Endometrial microvascular endothelial cells (primary cell): ENCODE data around the gene BHLHE23. TPM values are rescaled to one million over a fixed set of nuclear protein-coding genes. Genes with fewer than 3 reads are reported as not detected.
"Not testable (repeated sequence)": the region's sequence is repeated elsewhere in the genome, so short reads cannot be mapped to it uniquely, and the experiment has no call there.

Source experiments
- in situ Hi-C: cut with HindIII; loops from 2 replicates; pipeline ENCODE4 v1.10.0; 2017; ENCODE audit warnings: low sequenced_read_pairs, low pct_unique_long_range_greater_than_20kb; ENCODE audit errors: inconsistent ontology term
- total RNA-seq: library from RNA; depleted of rRNA; stranded (reverse); fragments of >200 nt; gene quantifications from one replicate; pipeline ENCODE4 v1.2.3, GENCODE V29; 2015; ENCODE audit errors: inconsistent ontology term

Gene BHLHE23
- total RNA-seq, 1 donor from 2014 or later: not detected

GRCh38 chr20:62967628-62968351, 39.0 kb downstream of the BHLHE23 start:
- in situ Hi-C loops: no loop called here

DNA sequence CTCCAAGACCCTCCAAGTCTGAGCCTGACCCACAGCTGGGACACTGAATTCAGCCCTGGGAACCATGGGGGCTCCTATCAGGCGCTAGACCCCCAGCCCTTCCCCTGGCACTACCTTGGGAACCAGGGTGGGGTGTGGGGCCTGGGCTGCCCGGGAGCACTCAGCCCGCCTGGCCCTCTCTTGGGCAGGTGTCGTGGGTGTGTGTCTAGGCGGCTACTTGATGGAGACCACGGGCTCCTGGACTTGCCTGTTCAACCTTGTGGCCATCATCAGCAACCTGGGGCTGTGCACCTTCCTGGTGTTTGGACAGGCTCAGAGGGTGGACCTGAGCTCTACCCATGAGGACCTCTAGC, 39.6 kb downstream of the BHLHE23 start:
- in situ Hi-C loops: no loop called here

DNA sequence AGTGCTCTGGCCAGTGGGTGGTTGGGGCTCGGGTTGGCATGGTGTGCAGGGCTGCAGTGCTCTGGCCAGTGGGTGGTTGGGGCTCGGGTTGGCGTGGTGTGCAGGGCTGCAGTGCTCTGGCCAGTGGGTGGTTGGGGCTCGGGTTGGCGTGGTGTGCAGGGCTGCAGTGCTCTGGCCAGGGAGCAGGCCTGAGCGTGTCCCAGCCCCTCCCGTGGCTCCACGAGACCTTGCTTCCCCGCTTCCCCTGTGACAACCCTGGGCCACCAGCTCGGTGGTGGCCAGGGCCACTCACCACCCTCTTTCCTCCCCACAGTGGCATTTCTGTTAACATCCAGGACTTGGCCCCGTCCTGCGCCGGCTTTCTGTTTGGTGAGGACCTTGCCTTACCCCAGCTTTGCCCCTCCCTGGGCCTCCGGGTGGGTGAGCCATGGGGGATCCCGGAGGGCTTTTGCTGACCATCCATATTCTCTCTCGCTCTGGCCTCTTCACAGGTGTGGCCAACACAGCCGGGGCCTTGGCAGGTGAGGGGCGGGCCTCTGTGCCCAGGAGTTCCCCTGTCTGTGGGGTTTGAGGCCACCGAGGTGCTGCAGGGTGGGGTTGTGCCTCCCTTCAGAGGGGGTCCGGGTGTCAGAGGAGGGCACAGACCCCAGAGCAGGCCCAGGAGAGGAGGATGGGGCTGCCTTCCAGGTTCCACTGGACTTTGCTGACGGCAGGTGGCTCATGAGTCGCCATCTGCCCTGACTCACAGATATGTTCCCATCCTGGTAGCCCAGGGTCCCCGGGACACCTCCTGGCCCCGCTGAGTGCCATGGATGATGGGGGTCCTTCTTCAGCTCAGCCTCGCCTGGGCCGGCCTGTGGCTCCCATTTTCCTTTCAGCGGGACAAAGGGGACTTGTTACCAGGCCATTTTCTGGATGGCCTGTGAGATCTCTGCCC, 40.3 kb downstream of the BHLHE23 start:
- in situ Hi-C loops: no loop called here

- in situ Hi-C loops: no loop called here
These were observed 41.4 kb downstream of the BHLHE23 start for GRCh38 chr20:62965363-62965771.

- in situ Hi-C loops: no loop called here
These were observed 42.1 kb downstream of the BHLHE23 start for GRCh38 chr20:62964700-62965099.

DNA sequence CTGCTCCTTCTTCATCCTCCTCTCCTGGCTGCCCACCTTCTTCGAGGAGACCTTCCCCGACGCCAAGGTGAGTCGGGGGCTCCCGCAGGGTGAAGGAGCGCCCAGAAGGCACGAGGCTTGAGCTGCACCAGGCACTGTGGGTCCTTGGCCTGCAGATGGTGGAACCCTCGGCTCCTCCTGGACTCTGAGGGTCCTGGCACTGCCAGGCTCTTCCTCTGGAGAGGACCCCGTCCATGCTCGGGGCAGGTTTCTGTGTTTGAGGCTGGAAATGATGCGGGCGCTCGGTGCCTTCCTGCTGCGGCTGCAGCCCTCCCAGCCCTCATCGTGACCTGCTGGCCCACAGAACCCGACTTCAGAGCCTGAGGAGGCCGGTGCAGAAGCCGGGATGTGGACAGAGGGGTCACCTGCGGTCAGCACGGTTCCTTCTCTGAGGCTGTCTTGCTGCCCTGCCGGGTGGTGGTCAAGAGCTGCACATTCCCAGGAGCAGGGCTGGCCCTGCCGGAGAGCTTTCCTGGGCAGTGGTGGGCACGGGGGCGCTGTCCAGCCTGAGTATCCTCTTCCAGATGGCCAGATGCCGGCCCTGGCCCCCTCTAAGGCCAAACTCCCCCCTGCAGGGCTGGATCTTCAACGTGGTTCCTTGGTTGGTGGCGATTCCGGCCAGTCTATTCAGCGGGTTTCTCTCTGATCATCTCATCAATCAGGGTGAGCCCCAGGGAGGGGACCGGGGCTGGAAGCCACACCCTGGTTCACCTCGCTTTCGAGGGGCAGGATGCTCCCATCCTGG, 43.0 kb downstream of the BHLHE23 start:
- in situ Hi-C loops: no loop called here

- in situ Hi-C loops: no loop called here
These were observed 43.7 kb downstream of the BHLHE23 start for GRCh38 chr20:62962891-62963613.

GRCh38 chr20:62962221-62962879, 44.4 kb downstream of the BHLHE23 start:
- in situ Hi-C loops: no loop called here

- in situ Hi-C loops: no loop called here
These were observed 45.0 kb downstream of the BHLHE23 start for GRCh38 chr20:62961799-62962198.

- in situ Hi-C loops: no loop called here
These were observed 45.4 kb downstream of the BHLHE23 start for GRCh38 chr20:62961310-62961783.

- in situ Hi-C loops: not testable (repeated sequence)
These were observed 46.1 kb downstream of the BHLHE23 start for GRCh38 chr20:62960446-62961309.

GRCh38 chr20:62959998-62960436, 46.7 kb downstream of the BHLHE23 start:
- in situ Hi-C loops: no loop called here

- in situ Hi-C loops: no loop called here
These were observed 47.4 kb downstream of the BHLHE23 start for GRCh38 chr20:62959101-62959971.

DNA sequence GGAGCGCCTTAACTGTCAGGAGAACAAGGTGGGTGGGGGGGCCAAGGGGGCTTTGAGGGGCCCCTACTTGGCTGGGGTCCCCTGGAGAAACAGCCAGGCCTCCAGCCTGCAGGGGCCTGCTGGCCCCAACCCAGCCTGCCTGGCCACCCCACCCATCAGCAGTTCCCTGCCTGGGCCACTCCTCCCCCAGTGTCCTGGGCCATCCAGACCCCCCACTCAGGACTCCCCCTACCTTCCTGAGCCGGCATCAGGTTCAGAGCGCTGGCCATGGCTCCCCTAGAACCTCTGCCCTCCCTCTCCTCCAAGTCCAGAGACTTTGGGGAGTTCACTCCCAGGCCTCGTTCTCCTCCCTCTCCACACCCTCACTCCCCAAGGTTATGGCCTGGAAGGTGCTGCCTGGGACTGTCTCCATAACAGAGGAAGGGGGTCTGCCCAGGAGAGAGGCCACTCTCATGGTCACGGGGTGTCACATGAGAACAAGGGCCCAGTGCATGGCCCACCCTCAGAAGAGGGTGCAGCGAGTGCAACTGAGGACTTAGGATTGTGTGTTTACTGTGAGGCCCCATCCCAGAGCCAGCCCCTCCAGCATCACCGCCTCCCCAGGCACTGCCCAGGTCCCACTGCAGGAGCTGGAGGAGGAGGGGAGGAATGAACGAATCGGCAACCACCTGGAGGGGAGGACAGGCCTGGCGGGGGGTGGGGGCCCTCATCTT, 48.2 kb downstream of the BHLHE23 start:
- in situ Hi-C loops: no loop called here

GRCh38 chr20:62957136-62958117, 49.3 kb downstream of the BHLHE23 start:
- in situ Hi-C loops: no loop called here
